NCI-H1436 treated with DMSO at 0.1 percent for 48 hours (cell line): ENCODE data around the gene B3GNT9.
"Not testable (repeated sequence)": the region's sequence is repeated elsewhere in the genome, so short reads cannot be mapped to it uniquely, and the experiment has no call there.

Source experiments
- DNase-seq: peaks from one replicate; lab custom pipeline; 2025; lab: John Stamatoyannopoulos, UW

Gene B3GNT9

DNA sequence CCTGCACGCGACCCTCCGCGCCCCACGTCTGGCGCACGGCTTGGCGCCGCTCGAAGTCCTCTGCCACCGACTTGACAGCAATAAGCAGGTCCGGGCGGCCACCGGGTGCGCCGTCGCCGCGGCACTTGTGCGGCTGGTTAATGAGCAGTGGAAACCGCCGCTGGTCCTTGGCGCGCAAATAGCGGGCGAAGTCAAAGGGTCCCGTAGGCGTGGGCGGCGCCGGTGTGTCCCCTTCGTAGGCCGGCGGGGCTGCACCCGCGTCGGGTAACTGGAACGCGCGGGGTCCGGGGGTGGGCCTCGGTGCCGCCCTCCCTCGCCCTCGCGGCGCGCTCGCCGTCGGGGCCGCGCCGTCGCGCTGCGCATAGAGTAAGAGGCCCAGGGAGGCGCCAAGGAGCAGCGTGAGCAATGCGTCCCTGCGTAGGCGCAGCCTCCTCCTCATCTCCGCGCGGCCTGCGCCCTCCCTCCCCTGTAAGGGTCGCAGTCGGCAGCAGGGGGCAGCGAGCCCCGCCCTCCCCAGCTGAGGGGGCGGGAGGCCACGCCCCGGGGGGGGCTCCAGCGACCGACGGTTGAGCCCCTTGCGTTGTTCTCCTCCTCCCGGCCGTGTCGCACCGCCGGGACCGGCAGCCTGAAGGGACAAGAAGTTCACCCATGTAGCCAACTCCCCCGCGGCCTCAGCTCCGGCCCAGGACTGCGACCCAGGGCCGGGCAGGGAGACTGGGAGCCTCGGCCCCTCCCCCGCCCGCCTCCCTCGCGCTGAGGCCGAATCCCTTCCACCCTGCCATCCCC lies 558 bp downstream of the B3GNT9 start:
- no peak for DNase-seq

DNA sequence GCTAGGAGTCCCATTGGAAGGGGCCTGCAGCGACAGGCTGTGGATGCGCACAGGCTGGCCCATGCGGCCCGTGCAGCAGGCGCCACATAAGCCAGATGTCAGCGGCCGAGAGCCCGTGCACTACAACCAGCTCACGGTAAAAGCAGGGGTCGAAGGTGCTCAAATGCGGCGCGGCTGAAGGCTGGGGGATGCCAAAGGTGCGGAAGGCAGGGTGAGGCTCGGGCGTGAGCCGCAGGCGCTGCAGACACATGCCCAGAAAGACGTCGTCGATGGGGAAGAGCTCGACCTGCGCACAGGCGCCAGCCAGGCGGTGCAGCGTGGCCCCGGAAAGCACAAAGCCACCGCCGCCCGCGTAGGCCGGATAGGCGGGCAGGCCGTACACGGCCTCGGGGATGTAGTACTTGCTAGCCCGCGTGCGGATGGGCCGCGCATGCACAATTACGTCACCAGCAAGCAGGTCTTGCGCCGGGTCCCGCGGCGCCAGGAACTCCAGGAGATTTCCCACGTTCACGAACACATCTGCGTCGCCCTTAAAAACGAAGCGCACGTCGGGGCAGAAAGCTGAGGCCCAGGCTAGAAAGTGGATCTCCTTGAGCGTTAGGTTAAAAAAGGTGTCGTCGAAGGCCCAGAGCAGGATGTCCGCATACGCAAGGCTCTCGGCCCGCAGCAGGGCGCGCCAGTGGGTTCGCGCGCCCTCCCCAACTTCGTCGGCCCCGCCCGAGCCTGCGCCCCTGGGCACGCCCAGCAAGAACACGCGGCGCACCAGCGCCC lies 1.3 kb downstream of the B3GNT9 start:
- DNase-seq, result no peak

DNA sequence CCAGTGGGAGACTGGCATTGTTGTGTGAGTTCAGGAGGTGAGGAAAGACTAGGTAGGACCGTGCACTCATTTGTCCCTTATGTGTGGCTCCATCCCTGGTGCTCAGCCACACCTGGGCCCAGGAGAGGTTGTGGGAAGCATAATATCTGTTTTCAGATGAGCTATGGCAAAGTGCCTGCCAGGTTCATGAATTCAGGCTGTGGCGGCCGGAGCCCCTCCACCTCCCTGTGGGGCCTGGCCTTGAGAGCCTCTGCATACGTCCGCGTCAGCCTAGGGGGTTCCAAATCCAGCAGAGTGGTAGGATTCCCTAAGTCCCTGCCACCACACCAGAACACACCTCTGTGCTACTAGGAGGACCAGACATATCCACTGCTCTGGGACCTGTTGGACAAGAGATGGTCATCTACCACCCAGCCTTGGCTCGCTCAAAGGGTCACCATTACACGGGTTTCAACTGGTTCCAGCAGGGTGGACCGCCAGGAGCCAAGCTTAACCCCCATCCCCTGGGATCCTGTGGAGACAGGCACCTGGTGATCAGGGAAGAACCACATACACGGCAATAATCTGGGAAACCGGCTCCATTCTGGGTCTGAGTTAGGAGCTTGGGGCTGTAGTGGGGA lies 2.0 kb downstream of the B3GNT9 start:
- DNase-seq, result no peak

DNA sequence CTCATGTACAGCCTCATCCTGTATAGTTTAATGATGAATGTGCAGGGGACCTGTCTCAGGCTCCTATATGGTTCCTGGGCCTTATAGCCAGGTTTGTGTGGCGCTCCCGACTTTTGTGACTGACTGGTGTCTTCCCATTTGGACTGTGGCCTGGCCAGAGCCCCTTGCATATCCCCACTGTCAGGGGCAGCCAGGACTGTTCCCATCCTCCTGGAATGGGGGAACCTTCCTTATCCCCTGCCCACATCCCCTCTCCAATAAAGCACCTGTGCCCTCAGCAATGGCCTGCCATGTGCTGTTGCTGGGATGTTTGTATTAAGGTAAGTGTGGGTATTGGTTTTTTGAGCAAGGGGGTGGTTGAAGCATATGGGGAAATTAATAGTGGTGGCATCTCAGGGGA lies 2.6 kb downstream of the B3GNT9 start:
- DNase-seq, result no peak

DNA sequence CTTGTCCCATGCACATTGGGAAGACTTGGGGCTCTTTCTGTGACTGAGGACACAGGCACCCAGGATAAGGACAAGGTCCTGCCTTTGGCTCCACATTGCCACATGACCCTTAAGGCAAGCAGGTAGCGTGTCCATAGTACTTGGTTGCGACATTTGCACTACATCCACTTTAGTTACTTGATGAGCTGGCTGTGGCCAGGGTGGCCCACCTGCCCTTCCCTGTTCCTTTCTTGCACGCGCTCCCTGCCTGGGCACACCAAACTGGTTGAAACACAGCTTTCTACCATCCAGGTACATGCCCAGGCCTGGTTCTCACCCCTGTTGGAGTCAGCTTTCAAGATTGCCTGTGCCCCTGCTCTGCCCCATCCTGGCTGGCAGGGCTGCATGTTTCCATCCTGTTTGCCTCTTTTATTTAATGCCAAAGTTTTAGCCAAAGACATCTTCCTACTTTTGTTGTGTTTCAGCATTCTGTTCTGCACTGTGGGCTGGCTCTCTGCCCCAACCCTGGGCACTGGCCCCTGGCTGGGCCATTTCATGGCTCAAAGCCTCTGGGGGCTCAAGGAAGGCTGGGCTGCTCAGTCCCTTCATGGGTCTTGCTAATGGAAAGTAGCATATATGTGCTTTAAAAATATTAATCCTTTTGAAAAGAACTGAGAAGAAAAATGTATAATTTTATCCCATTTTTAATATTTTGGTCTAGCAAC lies 3.2 kb downstream of the B3GNT9 start:
- DNase-seq, result no peak

DNA sequence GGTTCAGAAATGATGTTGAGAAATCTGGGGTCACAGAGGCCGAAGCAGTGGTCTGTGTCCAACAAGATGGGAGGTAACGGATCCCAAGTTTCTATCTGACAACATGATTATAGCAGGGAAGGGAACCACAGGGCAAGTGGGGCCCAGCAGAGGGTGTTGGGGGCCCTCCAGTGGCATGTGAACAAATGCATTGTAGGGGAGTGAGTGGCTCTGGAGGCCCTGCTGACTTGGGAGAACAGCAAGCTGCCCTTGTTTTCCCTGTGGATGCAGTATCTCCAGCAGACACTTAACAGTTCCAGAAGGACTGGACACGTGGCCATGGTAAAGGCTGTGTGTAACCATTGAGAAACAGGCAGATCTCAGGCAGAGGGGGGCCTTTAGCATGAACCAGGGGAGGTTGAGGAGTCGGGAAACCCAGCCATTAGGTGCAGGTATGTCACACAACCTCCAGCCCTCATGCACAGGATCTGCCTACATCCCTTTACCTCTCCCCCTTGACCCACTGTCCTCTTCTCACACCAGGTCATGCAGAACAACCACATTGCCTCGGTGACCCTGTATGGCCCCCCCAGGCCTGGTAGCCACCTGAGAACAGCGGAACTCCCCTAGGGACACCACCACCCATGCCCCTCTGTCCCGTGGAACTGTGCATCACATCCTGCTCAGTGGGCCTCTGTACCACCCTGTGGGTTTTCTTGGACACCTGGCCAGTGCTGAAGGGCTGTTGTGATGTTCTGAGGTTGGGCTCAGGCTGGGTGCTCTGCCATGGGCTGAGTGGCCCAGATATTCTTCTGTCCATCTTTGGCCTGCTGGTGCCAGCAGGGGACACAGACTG lies 4.1 kb downstream of the B3GNT9 start:
- no peak for DNase-seq

DNA sequence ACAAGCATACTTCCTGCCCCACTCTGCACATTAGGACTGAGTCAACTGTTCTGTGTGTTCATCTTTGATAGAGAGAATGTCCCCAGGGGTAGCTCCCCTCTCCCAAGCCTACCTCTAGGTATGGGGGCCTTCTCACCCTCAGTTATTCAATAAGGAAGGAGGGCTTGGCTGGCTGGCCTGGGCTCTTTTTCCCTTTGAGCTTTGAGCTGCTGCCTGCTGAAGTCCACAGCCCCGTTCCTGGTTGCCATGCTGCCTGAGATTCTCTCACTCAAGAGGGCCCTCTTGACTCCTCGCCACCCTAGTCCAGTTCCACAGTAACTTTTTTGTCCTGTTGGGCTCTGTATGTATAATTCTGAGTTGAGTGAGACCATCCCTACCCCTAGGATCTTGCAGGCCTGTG lies 5.1 kb downstream of the B3GNT9 start:
- no peak for DNase-seq

DNA sequence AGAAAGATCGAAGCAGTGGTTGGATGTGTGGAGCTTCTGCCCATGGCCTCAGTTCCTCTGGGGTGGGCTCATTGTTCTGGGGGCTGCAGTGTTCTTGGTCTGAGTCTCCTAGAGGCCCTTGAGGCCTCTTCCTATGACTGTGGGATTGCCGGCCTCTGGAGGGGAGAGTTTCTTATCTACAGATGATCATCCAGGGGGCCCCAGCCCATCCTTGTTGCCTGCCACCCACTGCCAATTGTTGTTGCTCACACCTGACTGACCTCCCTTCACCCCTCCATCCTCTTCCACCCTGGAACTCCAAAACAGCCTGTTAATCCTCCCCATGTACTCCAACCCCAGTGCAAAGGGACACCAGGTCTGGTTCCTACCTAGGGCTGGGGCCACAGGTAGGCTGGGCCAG lies 5.9 kb downstream of the B3GNT9 start:
- DNase-seq, result no peak

DNA sequence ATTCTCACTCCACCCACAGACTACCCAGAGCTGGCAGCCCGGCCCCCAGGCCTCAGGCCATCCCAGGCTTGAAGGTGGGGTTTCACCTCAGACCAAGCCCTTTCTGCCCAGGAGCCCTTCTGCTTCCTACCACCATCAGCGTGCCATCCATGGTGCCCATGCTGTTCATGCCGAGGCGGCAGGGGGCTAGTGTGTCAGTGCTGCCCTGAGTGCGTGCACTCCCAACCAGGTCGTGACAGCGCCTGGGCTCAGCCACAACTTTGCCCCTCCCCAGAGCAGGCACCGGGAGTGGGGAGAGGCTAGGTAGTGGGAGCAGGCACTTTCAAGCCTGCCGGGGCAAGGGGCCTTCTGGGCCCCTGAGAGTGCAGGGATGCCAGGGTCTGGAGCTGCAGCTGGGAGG lies 8.5 kb downstream of the B3GNT9 start:
- no peak for DNase-seq

DNA sequence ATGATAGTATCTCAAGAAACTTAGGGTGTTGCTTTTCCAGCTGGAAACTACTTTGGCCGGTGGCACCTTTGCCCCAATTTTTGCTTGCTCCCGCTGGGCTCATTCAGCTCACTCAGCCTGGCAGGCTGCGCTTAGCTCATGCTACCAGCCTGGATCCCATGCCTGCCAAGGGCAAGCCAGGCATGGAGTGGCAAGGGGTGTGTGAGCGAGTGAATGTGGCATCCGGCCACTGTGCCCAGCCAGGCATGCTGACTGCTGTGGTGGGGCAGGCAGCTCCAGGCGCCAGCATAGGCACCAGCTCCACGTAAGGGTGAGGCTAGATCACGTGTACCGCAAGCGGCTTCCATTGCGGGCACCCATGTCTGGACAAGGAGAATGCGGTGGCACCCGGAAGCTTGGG lies 9.4 kb downstream of the B3GNT9 start:
- no peak for DNase-seq

DNA sequence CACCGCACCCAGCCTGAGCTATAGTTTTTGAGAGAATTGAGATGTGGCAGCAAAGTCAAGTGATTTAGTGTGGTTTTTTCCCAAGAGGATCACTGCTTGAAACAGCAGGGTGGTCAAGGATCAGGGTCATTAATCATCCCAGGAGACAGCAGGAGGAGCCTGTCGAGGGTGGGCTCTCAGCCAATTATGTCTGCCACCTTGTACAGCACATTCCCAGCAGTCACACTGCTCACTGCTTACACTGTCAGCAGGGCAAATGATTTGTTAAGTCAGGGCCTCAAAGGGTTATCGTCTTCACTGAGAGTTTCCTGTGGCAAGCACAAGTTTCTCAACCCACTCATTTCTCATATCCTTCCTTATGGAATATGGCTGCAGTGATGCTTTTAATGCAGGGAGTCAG lies 13.2 kb downstream of the B3GNT9 start:
- DNase-seq, result no peak

DNA sequence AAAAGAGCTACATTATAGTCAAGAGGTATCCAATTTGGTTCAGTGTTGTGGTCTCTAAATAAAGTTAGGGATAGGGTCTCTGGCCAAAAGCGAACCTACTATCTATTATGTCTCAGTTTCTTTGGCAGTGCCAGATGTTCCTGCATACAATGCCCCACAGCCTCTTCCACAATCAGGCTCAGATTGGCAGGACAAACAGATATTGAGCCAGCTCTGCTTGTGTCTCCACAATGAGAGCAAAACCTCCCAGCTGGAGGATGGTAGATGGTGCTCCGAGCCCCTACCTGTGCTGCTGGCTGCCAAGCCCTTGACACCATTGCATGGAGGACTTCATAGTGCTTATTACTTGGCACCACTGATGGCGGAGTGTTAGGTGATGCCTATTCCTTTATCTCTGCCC lies 21.4 kb downstream of the B3GNT9 start:
- no peak for DNase-seq

DNA sequence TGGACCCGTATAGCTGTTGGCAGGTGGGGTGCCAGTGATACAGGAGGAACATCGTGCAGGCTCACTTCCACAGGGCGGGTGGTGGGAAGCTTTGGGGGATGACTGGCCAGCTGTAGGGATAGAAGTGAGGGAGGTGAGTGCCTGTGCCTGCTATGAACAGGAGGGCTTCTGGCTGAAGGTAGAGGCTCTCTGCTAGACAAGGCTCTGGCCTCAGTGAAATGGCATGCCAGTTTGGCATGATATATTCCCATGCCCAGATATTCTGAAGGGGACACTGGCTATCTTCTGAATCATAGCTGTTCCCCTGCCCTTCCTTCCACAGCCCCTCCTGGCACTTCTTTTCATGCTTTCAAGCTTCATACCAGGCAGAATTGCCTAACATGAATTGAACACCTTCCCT lies 21.9 kb downstream of the B3GNT9 start:
- no peak for DNase-seq

DNA sequence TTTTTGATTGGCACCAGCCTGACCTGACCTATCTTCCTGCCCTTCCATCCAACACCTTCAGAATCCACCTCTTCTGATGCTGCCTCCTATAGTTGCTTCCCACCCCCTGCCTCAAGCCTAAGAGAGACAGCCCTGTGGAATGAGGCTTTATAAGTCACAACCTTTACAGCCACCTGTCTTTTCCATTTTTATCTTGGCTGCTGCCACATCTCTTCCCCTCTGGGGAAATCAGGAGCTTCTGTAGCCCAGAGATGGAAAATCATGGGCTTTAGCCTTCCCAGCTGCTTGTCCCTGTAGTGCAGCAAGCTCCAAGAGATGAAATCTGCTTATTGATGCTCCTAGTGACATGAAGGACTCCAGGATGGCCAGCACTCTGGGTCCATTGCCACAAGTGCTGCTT lies 22.4 kb downstream of the B3GNT9 start:
- DNase-seq, result no peak

DNA sequence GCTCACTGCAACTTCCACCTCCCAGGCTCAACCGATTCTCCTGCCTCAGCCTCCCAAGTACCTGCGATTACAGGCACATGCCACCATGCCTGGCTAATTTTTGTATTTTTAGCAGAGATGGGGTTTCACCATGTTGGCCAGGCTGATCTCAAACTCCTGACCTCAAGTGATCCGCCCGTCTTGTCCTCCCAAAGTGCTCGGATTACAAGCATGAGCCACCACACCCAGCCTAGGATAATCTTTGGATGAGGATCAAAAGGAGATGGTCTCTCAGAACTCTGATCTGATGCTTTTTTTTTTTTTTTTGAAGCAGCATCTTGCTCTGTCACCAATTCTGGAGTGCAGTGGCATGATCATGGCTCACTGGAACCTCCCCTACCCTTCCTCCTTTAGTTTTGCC lies 28.0 kb downstream of the B3GNT9 start:
- not testable (repeated sequence) for DNase-seq

DNA sequence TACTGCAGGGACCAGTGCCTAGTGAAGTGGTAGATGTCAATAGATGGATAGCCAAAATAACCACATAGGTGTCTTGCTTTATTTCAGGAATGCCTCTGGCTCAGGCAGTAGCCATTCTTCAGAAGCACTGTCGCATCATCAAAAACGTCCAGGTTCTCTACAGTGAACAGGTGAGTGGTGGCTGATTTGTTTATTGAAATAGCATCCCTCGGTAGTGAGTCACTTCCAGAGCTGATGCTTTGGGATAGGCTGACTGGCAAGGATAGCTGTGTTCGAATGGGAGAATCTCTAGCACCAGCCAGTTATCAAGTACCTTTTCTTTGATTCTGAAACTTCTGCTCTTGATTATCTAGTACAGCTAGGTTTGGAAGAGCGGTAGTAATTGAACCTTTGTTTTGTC lies 30.8 kb downstream of the B3GNT9 start:
- no peak for DNase-seq

DNA sequence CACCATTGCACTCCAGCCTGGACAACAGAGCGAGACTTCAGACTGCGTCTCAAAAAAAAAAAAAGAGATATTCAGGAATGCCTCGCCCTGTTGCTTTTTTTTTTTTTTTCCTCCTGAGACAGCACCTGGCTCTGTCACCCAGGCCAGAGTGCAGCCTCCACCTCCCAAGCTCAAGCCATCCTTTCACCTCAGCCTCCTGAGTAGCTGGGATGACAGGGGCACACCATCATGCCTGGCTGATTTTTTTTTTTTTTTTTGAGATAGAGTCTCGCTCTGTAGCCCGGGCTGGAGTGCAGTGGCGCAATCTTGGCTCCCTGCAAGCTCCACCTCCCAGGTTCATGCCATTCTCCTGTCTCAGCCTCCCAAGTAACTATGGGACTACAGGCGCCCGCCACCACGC lies 33.1 kb downstream of the B3GNT9 start:
- DNase-seq, result no peak

DNA sequence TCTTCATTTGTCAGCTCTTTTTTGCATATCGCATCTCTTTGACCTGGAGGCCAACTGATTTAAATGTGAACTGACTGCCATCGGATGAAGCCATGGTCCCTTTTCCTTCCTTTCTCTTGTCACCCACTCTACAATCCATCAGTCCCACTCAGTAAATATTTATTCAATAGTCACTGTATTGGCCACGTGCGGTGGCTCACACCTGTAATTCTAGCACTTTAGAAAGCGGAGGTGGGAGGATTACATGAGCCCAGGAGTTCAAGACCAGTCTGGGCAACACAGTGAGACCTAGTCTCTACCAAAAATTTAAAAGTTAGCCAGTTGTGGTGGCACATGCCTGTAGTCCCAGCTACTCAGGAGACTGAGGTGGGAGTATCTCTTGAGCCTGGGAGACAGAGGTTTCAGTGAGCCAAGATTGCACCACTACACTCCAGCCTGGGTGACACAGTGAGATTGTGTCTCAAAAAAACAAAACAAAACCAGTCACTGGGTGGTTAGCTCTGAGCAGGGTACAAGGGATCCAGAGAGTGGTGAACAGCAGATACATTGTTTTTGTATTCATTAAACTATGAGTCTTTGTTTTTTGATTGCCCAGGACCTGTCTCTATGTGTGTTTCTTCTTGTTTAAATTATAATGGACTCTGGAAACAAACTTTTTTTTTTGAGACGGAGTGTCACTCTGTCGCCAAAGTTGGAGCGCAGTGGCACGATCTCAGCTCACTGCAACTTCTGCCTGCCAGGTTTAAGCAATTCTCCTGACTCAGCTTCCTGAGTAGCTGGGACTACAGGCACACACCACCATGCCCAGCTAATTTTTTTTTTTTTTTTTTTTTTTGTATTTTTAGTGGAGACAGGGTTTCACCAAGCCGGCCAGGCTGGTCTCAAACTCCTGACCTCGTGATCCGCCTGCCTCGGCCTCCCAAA lies 34.1 kb downstream of the B3GNT9 start:
- DNase-seq, result no peak

DNA sequence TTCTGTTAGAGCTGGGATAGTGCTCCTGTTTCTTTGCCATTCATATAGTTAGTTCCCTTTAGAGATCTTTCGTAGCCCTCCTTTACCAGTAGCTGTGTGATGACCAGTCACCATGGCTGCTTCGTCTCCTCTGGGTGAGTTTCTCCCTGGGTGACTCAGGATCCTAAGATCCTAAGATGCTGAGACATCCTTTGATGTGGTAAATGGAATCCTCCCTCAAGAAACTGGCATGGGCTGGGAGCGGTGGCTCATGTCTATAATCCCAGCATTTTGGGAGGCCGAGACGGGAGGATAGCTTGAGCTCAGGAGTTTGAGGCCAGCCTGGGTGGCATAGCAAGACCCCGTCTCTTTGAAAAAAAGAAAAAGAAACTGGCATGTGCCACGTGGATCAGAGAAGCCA lies 35.2 kb downstream of the B3GNT9 start:
- DNase-seq, result no peak

DNA sequence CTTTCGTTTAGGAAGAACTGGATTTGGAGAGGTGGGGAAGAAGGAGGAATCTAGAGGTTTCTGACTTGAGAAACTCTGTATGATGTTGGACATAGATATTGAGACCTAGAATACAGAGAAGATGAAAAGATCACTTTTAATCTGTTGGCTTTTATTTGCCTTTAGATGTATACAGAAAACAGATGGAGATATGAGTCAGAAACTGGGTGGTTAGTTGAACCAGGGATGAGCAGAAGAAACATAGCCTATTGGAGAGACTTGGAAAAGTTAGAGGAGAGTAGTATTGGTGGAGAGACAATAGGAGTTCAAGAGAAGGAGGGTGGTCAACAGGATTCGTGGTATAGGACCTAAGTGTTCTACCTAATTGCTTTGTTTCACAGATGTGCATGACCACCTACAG lies 36.0 kb downstream of the B3GNT9 start:
- DNase-seq, result no peak
